KMS-11 (cell line): Measurements from ENCODE around the gene MCF2L.
"Not testable (repeated sequence)": the region's sequence is repeated elsewhere in the genome, so short reads cannot be mapped to it uniquely, and the experiment has no call there.

ENCODE experiments used
- H2AFZ ChIP-seq: fragments of 200-600 bp; sonication (generic); 2 replicates; pipeline ENCODE4 v1.6.1; 2016; ENCODE audit warnings: antibody characterized with exemption, mixed run types, low read depth
- H3K27ac ChIP-seq: fragments of 200-600 bp; sonication (generic); 2 replicates; pipeline ENCODE4 v1.6.1; 2016; ENCODE audit warnings: mild to moderate bottlenecking, mixed run types
- H3K27me3 ChIP-seq: fragments of 200-600 bp; sonication (generic); 2 replicates; pipeline ENCODE4 v1.6.1; 2017; ENCODE audit warnings: mild to moderate bottlenecking, low read depth, mixed run types, moderate library complexity; ENCODE audit not compliant: insufficient read depth
- H3K36me3 ChIP-seq: fragments of 200-600 bp; sonication (generic); 2 replicates; pipeline ENCODE4 v1.6.1; 2017; ENCODE audit warnings: mild to moderate bottlenecking, mixed run types; ENCODE audit not compliant: insufficient read depth
- H3K4me1 ChIP-seq: fragments of 200-600 bp; sonication (generic); 2 replicates; pipeline ENCODE4 v1.6.1; 2016; ENCODE audit warnings: mild to moderate bottlenecking, low read depth, mixed run types; ENCODE audit not compliant: poor library complexity, severe bottlenecking
- H3K4me2 ChIP-seq: fragments of 200-600 bp; sonication (generic); 2 replicates; pipeline ENCODE4 v1.7.0; 2016; ENCODE audit warnings: mild to moderate bottlenecking, mixed run types
- H3K4me3 ChIP-seq: fragments of 200-600 bp; sonication (generic); IDR thresholded peaks from 2 replicates; pipeline ENCODE4 v1.6.1; 2017; ENCODE audit warnings: low read depth, low read length, mixed read lengths; ENCODE audit not compliant: insufficient read depth
- H3K79me2 ChIP-seq: fragments of 200-600 bp; sonication (generic); 2 replicates; pipeline ENCODE4 v1.6.1; 2016; ENCODE audit warnings: low read depth, mixed run types; ENCODE audit not compliant: insufficient read depth
- H3K9ac ChIP-seq: fragments of 200-600 bp; sonication (generic); 2 replicates; pipeline ENCODE4 v1.6.1; 2016; ENCODE audit warnings: mild to moderate bottlenecking, mixed run types
- H4K20me1 ChIP-seq: fragments of 200-600 bp; sonication (generic); 2 replicates; pipeline ENCODE4 v1.6.1; 2016; ENCODE audit warnings: mild to moderate bottlenecking, mixed run types; ENCODE audit not compliant: insufficient read depth
- TF ChIP-seq, protein P1 (sequence below): fragments of 200-600 bp; sonication (generic); conservative IDR thresholded peaks from 2 replicates; pipeline ENCODE4 v1.6.1; 2017; ENCODE audit warnings: low read depth, mild to moderate bottlenecking, antibody characterized with exemption, low read length, moderate library complexity, mixed read lengths

Gene MCF2L

DNA sequence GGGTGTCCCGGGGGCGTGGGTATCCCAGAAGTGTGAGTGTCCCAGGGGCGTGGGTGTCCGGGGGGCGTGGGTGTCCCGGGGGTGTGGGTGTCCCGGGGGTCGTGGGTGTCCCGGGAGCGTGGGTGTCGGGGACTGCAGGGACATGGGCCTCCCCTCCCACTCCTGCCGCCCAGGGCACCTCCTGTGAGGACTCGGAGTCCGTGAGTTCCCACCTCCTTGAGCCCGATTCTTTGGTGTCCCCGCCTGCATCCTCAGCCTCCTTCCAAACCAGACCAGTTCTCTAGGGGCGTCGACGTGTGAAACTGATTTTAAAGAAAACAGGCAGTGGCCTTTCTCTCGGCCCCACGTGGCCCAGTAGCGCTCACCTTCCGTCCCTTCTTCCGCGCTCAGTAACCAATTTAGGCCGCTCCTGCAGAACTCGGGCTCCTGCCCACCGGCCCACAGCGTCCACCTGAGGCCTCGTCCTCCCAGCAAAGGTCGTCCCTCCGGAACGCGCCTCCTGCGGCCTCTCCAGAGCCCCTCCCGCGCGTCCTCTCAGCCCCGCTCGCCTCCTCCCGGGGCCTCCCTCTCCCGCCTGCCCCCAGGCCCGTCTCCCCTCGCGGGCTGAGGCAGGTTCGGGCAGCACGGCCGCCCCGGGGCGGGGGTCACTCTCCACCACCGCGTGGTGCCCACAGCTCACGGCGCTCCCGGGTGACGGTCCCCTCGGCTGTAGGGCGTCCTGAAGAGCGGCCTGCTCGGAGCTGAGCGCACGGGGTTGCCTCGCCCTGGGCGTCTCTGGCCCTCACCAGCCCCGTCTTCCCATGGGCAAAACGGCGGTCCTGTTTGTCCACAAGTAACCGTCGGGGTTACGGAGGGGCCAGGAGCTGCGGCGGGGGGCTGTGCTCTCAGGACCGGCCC is 140.4 kb downstream of the MCF2L start:
- H3K4me1 ChIP-seq, result no peaks in the 10 kb centered on the region
- H3K9ac ChIP-seq, result no peak overlapping the region
- H3K4me2 ChIP-seq, result no peak overlapping the region
- H4K20me1 ChIP-seq, result no peaks in the 10 kb centered on the region
- H3K36me3 ChIP-seq, result no peaks in the 10 kb centered on the region
- no peaks in the 10 kb centered on the region for H3K79me2 ChIP-seq
- H3K27me3 ChIP-seq, result no peaks in the 10 kb centered on the region
- no peak overlapping the region for H3K27ac ChIP-seq
- TF ChIP-seq, protein P1, sequence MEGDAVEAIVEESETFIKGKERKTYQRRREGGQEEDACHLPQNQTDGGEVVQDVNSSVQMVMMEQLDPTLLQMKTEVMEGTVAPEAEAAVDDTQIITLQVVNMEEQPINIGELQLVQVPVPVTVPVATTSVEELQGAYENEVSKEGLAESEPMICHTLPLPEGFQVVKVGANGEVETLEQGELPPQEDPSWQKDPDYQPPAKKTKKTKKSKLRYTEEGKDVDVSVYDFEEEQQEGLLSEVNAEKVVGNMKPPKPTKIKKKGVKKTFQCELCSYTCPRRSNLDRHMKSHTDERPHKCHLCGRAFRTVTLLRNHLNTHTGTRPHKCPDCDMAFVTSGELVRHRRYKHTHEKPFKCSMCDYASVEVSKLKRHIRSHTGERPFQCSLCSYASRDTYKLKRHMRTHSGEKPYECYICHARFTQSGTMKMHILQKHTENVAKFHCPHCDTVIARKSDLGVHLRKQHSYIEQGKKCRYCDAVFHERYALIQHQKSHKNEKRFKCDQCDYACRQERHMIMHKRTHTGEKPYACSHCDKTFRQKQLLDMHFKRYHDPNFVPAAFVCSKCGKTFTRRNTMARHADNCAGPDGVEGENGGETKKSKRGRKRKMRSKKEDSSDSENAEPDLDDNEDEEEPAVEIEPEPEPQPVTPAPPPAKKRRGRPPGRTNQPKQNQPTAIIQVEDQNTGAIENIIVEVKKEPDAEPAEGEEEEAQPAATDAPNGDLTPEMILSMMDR, result no peak
- no peak overlapping the region for H2AFZ ChIP-seq
- H3K4me3 ChIP-seq, result no peak overlapping the region

DNA sequence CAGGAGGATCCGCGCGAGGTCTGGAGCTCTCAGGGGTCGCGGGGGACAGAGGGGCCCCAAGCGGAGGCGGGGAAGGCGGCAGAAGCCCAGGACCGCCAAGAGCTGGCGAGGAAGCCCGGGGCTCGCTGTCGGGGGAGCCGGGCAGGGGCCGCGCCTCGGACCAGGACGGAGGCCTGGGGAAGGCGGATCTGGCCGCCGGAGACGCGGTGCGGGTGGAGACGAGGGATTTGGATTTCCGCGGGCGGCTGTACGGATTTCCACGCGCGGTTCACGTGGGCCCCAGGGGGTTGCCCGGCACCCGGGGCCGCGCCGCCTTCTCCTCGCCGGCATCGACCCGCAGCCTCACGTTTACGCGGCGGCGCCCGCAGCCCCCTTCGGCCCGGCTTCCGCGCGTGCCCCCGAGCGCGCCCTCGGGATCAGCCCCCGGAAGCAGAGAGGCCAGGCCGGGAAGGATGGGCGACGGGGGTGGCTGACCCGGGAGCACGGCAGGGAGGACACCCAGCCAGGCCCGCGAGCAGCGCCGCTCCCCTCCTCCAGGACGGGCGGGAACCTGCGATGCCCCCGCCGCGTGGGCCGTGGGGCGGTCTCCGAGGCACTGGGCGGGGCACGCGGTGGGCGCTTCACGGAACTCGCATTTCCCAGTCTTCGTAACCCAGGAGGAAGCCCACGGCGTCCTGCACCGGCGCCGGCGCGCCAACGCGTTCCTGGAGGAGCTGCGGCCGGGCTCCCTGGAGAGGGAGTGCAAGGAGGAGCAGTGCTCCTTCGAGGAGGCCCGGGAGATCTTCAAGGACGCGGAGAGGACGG is 141.2 kb downstream of the MCF2L start:
- Histone ChIP-seq H4K20me1 (no peaks in the 10 kb centered on the region), H3K4me2 (no peak overlapping the region), H2AFZ (no peak overlapping the region), H3K4me3 (no peak overlapping the region), H3K9ac (no peak overlapping the region), H3K27ac (no peak overlapping the region), H3K4me1 (no peaks in the 10 kb centered on the region), H3K79me2 (no peaks in the 10 kb centered on the region), H3K36me3 (no peaks in the 10 kb centered on the region), H3K27me3 (no peaks in the 10 kb centered on the region; the same call in 1 of the 2 replicates)
- TF ChIP-seq, protein P1, result no peak

DNA sequence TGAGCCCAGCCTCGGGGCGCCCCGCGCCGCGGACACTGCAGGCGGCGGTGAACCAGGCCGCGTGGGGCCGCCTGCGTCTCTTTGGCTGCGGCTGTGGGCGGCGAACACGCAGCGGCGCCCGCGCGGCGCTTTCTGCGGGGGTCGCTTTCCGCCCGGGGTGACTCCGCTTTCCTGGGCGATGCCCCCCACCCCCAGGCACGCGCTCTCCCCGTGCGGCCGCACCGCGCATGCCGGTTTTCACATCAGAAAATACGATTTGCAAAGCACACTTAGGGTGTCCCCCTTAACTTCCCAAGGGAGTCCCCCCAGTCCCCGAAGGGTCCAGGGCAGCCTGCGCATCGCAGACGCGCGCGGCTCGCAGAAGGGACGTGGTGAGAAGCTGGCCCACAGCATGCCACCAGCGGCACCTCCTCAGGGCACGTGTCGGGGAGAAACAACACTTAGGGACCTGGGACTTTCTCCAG is 141.9 kb downstream of the MCF2L start:
- no peak overlapping the region for H3K9ac ChIP-seq
- no peaks in the 10 kb centered on the region for H3K79me2 ChIP-seq
- H3K27ac ChIP-seq, result no peak overlapping the region
- no peaks in the 10 kb centered on the region for H3K36me3 ChIP-seq
- no peaks in the 10 kb centered on the region; the same call in 1 of the 2 replicates for H3K27me3 ChIP-seq
- TF ChIP-seq, protein P1, result no peak
- H3K4me2 ChIP-seq, result no peak overlapping the region
- no peak overlapping the region for H2AFZ ChIP-seq
- no peaks in the 10 kb centered on the region for H3K4me1 ChIP-seq
- no peak overlapping the region for H3K4me3 ChIP-seq
- no peaks in the 10 kb centered on the region for H4K20me1 ChIP-seq

DNA sequence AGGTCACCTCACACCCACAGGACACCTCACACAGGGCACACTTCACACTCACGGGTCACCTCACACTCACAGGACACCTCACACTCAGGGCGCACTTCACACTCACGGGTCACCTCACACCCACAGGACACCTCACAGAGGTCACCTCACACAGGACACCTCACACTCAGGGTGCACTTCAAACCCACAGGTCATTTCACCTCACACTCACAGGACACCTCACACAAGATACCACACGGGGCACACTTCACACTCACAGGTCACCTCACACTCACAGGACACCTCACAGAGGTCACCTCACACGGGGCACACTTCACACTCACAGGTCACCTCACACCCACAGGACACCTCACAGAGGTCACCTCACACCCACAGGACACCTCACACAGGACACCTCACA is 142.8 kb downstream of the MCF2L start:
- not testable (repeated sequence) for H3K27ac ChIP-seq

DNA sequence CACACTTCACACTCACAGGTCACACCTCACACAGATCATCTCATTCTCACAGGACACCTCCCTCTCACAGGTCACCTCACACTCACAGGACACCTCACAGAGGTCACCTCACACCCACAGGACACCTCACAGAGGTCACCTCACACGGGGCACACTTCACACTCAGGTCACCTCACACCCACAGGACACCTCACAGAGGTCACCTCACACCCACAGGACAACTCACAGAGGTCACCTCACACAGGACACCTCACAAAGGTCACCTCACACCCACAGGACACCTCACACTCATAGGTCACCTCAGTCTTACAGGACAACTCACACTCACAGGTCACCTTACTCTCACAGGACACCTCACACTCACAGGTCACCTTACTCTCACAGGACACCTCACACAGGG is 143.5 kb downstream of the MCF2L start:
- H3K4me3 ChIP-seq, H3K79me2 ChIP-seq, H3K27me3 ChIP-seq: not testable (repeated sequence)

More for the DNA sequence above, 142.8 kb downstream of the MCF2L start:
- H3K4me1 ChIP-seq, H4K20me1 ChIP-seq, H2AFZ ChIP-seq, H3K79me2 ChIP-seq, H3K4me3 ChIP-seq, H3K9ac ChIP-seq, H3K4me2 ChIP-seq, H3K36me3 ChIP-seq, H3K27me3 ChIP-seq: not testable (repeated sequence)

More for the DNA sequence above, 143.5 kb downstream of the MCF2L start:
- not testable (repeated sequence) for H3K36me3 ChIP-seq, H4K20me1 ChIP-seq, H3K4me1 ChIP-seq, H2AFZ ChIP-seq, H3K4me2 ChIP-seq, H3K9ac ChIP-seq, H3K27ac ChIP-seq
